ENCODE measurements around the gene OLR1. TPM values are rescaled to one million over a fixed set of nuclear protein-coding genes. Genes with fewer than 3 reads are reported as not detected.

Gene OLR1
- total RNA-seq, 4 donors from 2014 or later = 0.40 to 1.2 (median 0.58) TPM; not detected in 1

GRCh38 chr12:10211940-10212738 lies 40.2 kb upstream of the OLR1 start:
- TF ChIP-seq POLR2AphosphoS5 (IDR thresholded peaks at IDR 0.05) = peak; percentile 96 to 100
- peak; percentile 97 for TF ChIP-seq EP300 (IDR thresholded peaks at IDR 0.05)
- TF ChIP-seq POLR2A (IDR thresholded peaks at IDR 0.05; ENCODE audit: low read depth) = peak; percentile 25
- TF ChIP-seq CTCF (IDR thresholded peaks at IDR 0.05) = no peak
- 31% methylated on average over 40 of the region's 40 CpGs for WGBS
- Histone ChIP-seq H3K36me3 (peaks cover 0 to 10% (median 2%) of the 10 kb centered on the region in 4 donors), H3K27me3 (no peaks in the 10 kb centered on the region), H3K9me3 (no peaks in the 10 kb centered on the region), H3K4me3 (peak overlapping the region; percentile 79 to 87 (median 82)), H3K27ac (replicated peaks in 1 of 4) (peak overlapping the region; percentile 96 to 100 (median 98)), H3K4me1 (peaks cover 16 to 31% (median 30%) of the 10 kb centered on the region in 4 donors)
- DNase-seq (ENCODE audit: extremely low spot score) = peak; percentile 98
- intact Hi-C loops (cut with DNase I) = loop anchor here (10.0 kb wide), 2 partner anchors 57 to 513 kb away; partner anchors contain the start of gene YBX3

- H3K36me3 ChIP-seq = peaks cover 0 to 3% (median under 1%) of the 10 kb centered on the region in 4 donors
- no peak for DNase-seq (ENCODE audit: extremely low spot score)
- H3K4me1 ChIP-seq = peaks cover 9 to 26% (median 22%) of the 10 kb centered on the region in 4 donors
- TF ChIP-seq CTCF (IDR thresholded peaks at IDR 0.05) = no peak
- no peak for TF ChIP-seq POLR2A (IDR thresholded peaks at IDR 0.05; ENCODE audit: low read depth)
- no peak for TF ChIP-seq POLR2AphosphoS5 (IDR thresholded peaks at IDR 0.05)
- TF ChIP-seq EP300 (IDR thresholded peaks at IDR 0.05) = no peak
- no peaks in the 10 kb centered on the region for H3K9me3 ChIP-seq
- no peaks in the 10 kb centered on the region for H3K27me3 ChIP-seq
- H3K27ac ChIP-seq (replicated peaks in 1 of 4) = peak overlapping the region; percentile 96 to 100 (median 98)
- intact Hi-C loops (cut with DNase I) = loop anchor here (10.0 kb wide), 2 partner anchors 57 to 513 kb away; partner anchors contain the start of gene YBX3
- peak overlapping the region in 3 of 4 donors; percentile 79 to 87 (median 79) for H3K4me3 ChIP-seq
- WGBS = 93% methylated on average over 25 of the region's 25 CpGs
Measured at GRCh38 chr12:10211101-10211939, 39.4 kb upstream of the OLR1 start.

- Histone ChIP-seq H3K36me3 (no peaks in the 10 kb centered on the region), H3K4me1 (peaks cover 4 to 15% (median 11%) of the 10 kb centered on the region in 4 donors), H3K4me3 (no peak overlapping the region), H3K9me3 (no peaks in the 10 kb centered on the region), H3K27me3 (no peaks in the 10 kb centered on the region), H3K27ac (replicated peaks in 1 of 4) (no peak overlapping the region)
- no peak for DNase-seq (ENCODE audit: extremely low spot score)
- TF ChIP-seq POLR2AphosphoS5 (IDR thresholded peaks at IDR 0.05) (no peak), POLR2A (IDR thresholded peaks at IDR 0.05; ENCODE audit: low read depth) (no peak), CTCF (IDR thresholded peaks at IDR 0.05) (no peak), EP300 (IDR thresholded peaks at IDR 0.05) (no peak)
- intact Hi-C loops (cut with DNase I) = loop anchor here (10.0 kb wide), 2 partner anchors 55 to 515 kb away; partner anchors contain the start of gene YBX3
- 93% methylated on average over 15 of the region's 15 CpGs for WGBS
Measured at GRCh38 chr12:10210225-10210624, 38.3 kb upstream of the OLR1 start.

GRCh38 chr12:10207136-10207535 lies 35.2 kb upstream of the OLR1 start:
- 36% methylated on average over 2 of the region's 2 CpGs for WGBS
- Histone ChIP-seq H3K27ac (replicated peaks in 1 of 4) (no peak overlapping the region), H3K4me3 (no peak overlapping the region), H3K27me3 (no peaks in the 10 kb centered on the region), H3K9me3 (no peaks in the 10 kb centered on the region), H3K4me1 (peaks cover 4 to 6% (median 4%) of the 10 kb centered on the region in 4 donors), H3K36me3 (no peaks in the 10 kb centered on the region)
- intact Hi-C loops (cut with DNase I) = no loop called here
- TF ChIP-seq POLR2AphosphoS5 (IDR thresholded peaks at IDR 0.05) = no peak
- no peak for TF ChIP-seq POLR2A (IDR thresholded peaks at IDR 0.05; ENCODE audit: low read depth)
- no peak for TF ChIP-seq CTCF (IDR thresholded peaks at IDR 0.05)
- TF ChIP-seq EP300 (IDR thresholded peaks at IDR 0.05) = no peak
- DNase-seq (ENCODE audit: extremely low spot score) = no peak

Measured in esophagus muscularis mucosa (tissue), 4 donors.